Activated T-cell treated with anti-CD3 and anti-CD28 coated beads for 1 hour (primary cell): ENCODE results near the gene B4GALNT2.
A peak's percentile ranks its signal among the peaks of the same experiment; 100 is the strongest.
"Not testable (repeated sequence)": the region's sequence is repeated elsewhere in the genome, so short reads cannot be mapped to it uniquely, and the experiment has no call there.

Source experiments
- DNase-seq: peaks from one replicate; pipeline ENCODE4 v3.0.0-alpha.2; 2020; ENCODE audit warnings: low read depth

B4GALNT2 gene

GRCh38 chr17:49183341-49183740 lies 50.8 kb downstream of the B4GALNT2 start:
- DNase-seq = no peak

DNA sequence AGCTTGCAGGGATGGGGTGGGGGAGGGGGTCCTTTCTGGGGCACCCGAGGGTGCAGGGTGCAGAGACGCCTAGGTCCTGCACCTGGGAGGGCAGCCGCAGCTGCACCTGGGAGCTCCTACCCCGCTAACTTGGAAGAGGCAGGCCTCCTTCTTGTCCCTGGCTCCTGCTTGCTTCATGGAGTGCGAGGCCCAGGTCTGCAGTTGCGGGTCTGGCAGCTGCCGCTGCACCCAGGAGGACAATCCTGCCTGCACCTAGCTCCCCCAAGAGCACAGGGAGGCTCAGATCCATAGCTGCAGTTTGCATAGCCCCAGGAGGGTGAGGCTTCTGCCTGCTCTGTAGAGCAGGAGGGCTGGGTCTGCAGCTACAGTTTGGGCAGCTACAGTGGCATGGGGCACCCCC lies 51.2 kb downstream of the B4GALNT2 start:
- DNase-seq = no peak

DNA sequence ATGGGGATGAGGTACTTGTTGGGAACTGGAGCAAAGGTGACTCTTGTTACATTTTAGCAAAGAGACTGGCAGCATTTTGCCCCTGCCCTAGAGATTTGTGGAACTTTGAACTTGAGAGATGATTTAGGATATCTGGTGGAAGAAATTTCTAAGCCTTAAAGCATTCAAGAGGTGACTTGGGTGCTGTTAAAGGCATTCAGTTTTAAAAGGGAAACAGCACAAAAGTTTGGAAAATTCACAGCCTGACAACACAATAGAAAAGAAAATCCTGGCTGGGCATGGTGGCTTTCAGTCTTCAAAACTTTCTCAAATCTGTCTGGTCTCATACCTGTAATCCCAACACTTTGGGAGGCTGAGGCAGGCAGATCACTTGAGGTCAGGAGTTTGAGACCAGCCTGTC lies 52.0 kb downstream of the B4GALNT2 start:
- not testable (repeated sequence) for DNase-seq

DNA sequence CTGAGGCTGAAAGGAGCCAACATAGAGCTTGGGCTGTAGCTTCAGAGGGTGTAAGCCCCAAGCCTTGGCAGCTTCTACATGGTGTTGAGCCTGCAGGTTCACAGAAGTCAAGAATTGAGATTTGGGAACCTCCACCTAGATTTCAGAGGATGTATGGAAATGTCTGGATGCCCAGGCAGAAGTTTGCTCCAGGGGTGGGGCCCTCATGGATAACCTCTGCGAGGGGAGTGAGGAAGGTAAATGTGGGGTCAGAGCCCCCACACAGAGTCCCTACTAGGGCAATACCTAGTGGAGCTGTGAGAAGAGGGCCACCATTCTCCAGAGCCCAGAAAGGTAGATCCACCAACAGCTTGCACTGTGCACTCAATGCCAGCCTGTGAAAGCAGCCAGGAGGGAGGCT lies 52.8 kb downstream of the B4GALNT2 start:
- not testable (repeated sequence) for DNase-seq

DNA sequence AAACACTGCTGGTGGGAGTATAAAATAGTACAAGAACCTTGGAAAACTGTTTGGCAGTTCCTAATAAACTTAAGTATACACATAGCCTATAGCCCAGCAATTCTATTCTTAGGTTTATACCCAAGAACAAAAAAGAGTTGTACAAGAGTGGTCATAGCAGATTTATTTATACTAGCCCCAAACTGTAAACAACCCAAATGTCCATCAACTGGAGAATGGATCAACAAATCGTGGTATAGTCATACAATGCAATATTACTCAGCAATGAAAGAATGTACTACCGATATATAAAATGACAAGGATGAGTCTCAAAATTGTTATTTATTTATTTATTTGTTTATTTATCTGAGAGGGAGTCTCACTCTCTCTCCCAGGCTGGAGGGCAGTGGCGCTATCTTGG lies 54.7 kb downstream of the B4GALNT2 start:
- no peak for DNase-seq

- DNase-seq = no peak
Measured at GRCh38 chr17:49190932-49191331, 58.4 kb downstream of the B4GALNT2 start.

- DNase-seq = no peak
Measured at GRCh38 chr17:49191409-49191916, 58.9 kb downstream of the B4GALNT2 start.

GRCh38 chr17:49191917-49192741 lies 59.6 kb downstream of the B4GALNT2 start:
- peak; percentile 95 for DNase-seq

- no peak for DNase-seq
Measured at GRCh38 chr17:49193513-49194296, 61.1 kb downstream of the B4GALNT2 start.

- DNase-seq = no peak
Measured at GRCh38 chr17:49194297-49194607, 61.7 kb downstream of the B4GALNT2 start.

DNA sequence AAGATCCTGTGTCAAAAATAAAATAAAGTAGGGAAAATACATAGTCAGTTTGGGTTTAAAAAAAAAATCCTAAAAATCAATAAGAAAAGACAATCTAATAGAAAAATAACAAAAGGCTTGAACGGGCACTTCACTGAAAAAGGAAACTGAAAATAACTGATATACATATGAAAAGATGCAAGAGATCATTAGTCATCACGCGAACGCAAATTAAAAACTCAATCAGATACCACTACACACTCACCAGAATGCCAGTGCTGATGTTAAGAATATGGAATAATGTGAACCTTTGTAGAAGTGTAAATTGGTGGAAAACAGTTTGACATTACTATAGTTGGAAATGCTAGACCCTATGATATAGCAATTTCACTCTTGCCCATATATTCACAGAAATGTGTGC lies 63.2 kb downstream of the B4GALNT2 start:
- no peak for DNase-seq

- no peak for DNase-seq
Measured at GRCh38 chr17:49196520-49196919, 64.0 kb downstream of the B4GALNT2 start.

DNA sequence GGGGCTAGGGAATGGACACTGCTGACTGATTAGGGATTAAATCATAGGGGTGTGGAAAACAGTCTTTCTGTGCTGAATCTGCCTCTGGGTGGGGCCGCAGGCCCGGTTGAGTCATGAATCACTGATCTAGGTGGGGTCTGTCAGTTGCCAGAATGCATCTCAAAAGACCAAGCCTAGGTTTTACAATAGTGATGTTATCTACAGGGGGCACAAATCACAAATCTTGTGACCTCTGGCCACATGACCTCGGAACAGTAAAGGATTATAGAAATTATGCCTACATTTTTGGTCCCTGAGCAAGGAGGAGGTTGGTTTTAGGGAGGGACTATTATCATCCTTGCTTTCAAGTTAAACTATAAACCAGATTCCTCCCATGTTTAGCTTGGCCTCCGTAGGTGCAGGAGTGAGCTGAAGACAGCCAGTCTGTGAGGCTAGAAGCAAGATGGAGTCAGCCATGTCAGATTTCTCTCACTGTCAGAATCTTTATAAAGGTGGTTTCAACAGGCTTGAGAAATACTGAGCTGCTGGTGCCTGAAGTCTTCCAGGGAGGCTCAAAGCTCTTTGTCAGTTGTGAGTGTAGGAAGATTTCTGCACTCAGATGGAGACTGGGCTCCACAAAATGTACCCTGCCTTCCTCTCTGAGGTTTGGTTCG lies 64.9 kb downstream of the B4GALNT2 start:
- no peak for DNase-seq

GRCh38 chr17:49198211-49198610 lies 65.6 kb downstream of the B4GALNT2 start:
- no peak for DNase-seq

- DNase-seq = no peak
Measured at GRCh38 chr17:49200423-49201083, 68.0 kb downstream of the B4GALNT2 start.

GRCh38 chr17:49201481-49201927 lies 68.9 kb downstream of the B4GALNT2 start:
- DNase-seq = no peak

- no peak for DNase-seq
Measured at GRCh38 chr17:49203796-49204195, 71.2 kb downstream of the B4GALNT2 start.

- no peak for DNase-seq
Measured at GRCh38 chr17:49204516-49204915, 71.9 kb downstream of the B4GALNT2 start.

- no peak for DNase-seq
Measured at GRCh38 chr17:49209061-49209571, 76.5 kb downstream of the B4GALNT2 start.

- DNase-seq = peak; percentile 42
Measured at GRCh38 chr17:49210158-49211029, 77.8 kb downstream of the B4GALNT2 start, which contains the start of the genes ABI3 and GNGT2. Gene ABI3, plus strand, starts transcription at chr17:49210707. Its CDS starts 18 bp downstream, at chr17:49210725. Gene GNGT2, minus strand, starts transcription at chr17:49210574. Its CDS starts 3,152 bp downstream, at chr17:49207422.

- DNase-seq = no peak
Measured at GRCh38 chr17:49213399-49213798, 80.8 kb downstream of the B4GALNT2 start.
